Activated CD8-positive, alpha-beta T cell treated with anti-CD3 and anti-CD28 coated beads for 36 hours (primary cell): ENCODE results near the gene NPBWR2. TPM values are rescaled to one million over a fixed set of nuclear protein-coding genes. Genes with fewer than 3 reads are reported as not detected.
"Not testable (repeated sequence)": the region's sequence is repeated elsewhere in the genome, so short reads cannot be mapped to it uniquely, and the experiment has no call there.

Source experiments
- ATAC-seq: fragments of 200-7000 bp; cut with Tn5 transposase; one replicate; pipeline ENCODE4 v1.10.0; 2021; ENCODE audit warnings: mild to moderate bottlenecking, moderate library complexity
- CTCF ChIA-PET: fragments of 350-600 bp; sonication (Branson Sonifier 250); formaldehyde crosslinking; loops from one replicate; lab custom pipeline; 2021; ENCODE audit warnings: antibody characterized with exemption; lab: Charles Lee
- POLR2A ChIA-PET: fragments of 350-600 bp; sonication (Branson Sonifier 250); formaldehyde crosslinking; loops from one replicate; lab custom pipeline; 2021; ENCODE audit warnings: antibody characterized with exemption; lab: Charles Lee
- DNase-seq: peaks from one replicate; pipeline ENCODE4 v3.0.0-alpha.2; 2020
- H3K27ac Mint-ChIP-seq: one replicate; pipeline ENCODE4 v1.8.0; 2021; ENCODE audit warnings: mild to moderate bottlenecking, mixed read lengths
- H3K27me3 Mint-ChIP-seq: one replicate; pipeline ENCODE4 v1.8.0; 2021; ENCODE audit warnings: mixed read lengths
- H3K36me3 Mint-ChIP-seq: one replicate; pipeline ENCODE4 v1.8.0; 2021; ENCODE audit warnings: low read depth, mixed read lengths
- H3K4me1 Mint-ChIP-seq: one replicate; pipeline ENCODE4 v1.8.0; 2021; ENCODE audit warnings: low read depth, mixed read lengths
- H3K4me3 Mint-ChIP-seq: one replicate; pipeline ENCODE4 v1.8.0; 2021; ENCODE audit warnings: mild to moderate bottlenecking, moderate library complexity, mixed read lengths
- H3K9me3 Mint-ChIP-seq: one replicate; pipeline ENCODE4 v1.8.0; 2021; ENCODE audit warnings: mixed read lengths
- CTCF ChIP-seq: fragments of 200-600 bp; IDR thresholded peaks from one replicate; pipeline ENCODE4 v1.8.0; 2022; ENCODE audit warnings: antibody characterized with exemption, mild to moderate bottlenecking
- intact Hi-C: fragments of 100-400 bp; cut with micrococcal nuclease; formaldehyde crosslinking; loops from one replicate; pipeline ENCODE4 v1.10.0; 2022
- total RNA-seq, 2 experiments: library from RNA; stranded (reverse); gene quantifications; one replicate each; pipeline ENCODE4 v1.2.3, GENCODE V29; 2021

NPBWR2 gene
- total RNA-seq, 2 experiments from 2014 or later, result not detected

DNA sequence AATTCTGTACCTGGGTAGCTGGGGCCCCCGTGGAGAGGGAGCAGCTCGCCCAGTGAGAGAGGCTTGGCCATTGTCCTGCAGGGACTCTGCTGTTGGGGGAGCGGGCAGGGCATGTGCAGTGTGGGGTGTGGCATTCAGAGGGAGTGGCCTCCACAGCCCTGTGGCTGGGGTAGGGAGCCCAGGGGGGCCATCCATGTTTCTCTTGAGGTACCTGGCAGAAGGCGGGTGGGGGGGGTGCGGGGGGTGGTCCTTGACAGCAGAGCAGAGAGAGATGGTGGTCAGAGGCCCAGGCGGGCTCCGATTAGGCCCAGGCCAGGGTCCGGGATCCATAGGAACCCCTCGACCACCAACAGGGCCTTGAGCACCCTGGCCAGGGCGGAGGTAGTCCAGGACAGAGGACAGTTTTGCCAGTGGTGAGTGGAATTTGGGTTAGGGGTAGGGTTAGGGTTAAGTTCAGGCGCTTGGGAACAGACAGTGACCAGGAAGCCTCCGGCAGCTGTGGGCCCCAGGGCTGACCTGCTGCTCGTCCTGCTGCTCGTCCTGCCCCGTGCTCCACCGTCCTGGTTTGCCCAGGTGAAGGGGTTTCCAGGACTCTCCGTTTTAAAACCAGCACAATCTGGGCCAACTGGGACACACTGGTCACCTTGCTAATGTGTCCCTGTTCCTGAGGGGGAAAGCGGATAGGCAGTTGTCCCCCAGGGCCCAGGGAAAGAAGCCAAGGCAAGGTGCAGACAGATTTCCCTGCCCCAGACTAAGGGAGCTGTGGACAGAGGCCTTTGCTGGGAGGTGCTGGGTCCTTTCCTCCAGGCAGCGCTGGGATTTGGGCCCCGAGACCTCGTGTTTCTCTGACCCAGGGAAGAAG lies 32.1 kb upstream of the NPBWR2 start:
- Mint-ChIP-seq H3K27me3 (peaks cover 3% of the 10 kb centered on the region), H3K27ac (no peak overlapping the region), H3K4me3 (no peak overlapping the region), H3K4me1 (no peaks in the 10 kb centered on the region), H3K9me3 (no peaks in the 10 kb centered on the region), H3K36me3 (no peaks in the 10 kb centered on the region)
- ATAC-seq (no peak), DNase-seq (no peak)
- intact Hi-C loops, result no loop called here
- ChIA-PET CTCF (interaction anchor here (1.1 kb wide), 1 partner anchor 100 kb away, joined by 3 read pairs; no protein-coding TSS in a partner anchor), POLR2A (no interaction called here)
- no peak for TF ChIP-seq CTCF

- intact Hi-C loops, result no loop called here
- no peak overlapping the region for H3K27ac Mint-ChIP-seq
- H3K9me3 Mint-ChIP-seq, result no peaks in the 10 kb centered on the region
- H3K36me3 Mint-ChIP-seq, result no peaks in the 10 kb centered on the region
- ChIA-PET POLR2A (interaction anchor here (0.6 kb wide), 1 partner anchor 573 kb away, joined by 3 read pairs; no protein-coding TSS in a partner anchor), CTCF (no interaction called here)
- H3K4me3 Mint-ChIP-seq, result no peak overlapping the region
- no peak for TF ChIP-seq CTCF
- H3K27me3 Mint-ChIP-seq, result peaks cover 3% of the 10 kb centered on the region
- no peak for ATAC-seq
- DNase-seq, result no peak
- H3K4me1 Mint-ChIP-seq, result no peaks in the 10 kb centered on the region
These were observed 31.0 kb upstream of the NPBWR2 start for GRCh38 chr20:64138276-64138815.

DNA sequence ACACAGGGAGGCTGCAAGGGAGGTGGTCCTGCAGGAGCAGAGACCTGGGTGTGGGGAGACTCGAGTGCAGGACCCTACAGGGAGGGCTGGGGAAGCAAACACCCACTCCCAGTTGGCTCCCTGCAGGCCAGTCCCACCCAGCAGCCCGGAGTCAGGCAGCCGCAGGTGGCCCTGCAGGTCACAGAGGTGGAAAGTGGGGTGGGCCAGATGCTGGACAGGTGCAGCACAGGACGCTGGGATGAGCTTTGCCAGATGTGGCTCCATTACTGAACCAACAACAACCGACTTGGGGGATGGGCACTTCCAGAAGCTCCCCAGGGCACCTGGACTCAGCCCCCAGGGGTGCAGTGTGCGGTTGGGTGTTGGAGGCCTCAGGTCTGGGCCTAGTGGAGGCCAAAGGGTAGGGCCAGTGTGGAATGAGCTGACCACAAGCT lies 30.2 kb upstream of the NPBWR2 start:
- POLR2A ChIA-PET, result no interaction called here
- Mint-ChIP-seq H3K4me3 (no peak overlapping the region), H3K27me3 (peaks cover 3% of the 10 kb centered on the region), H3K27ac (no peak overlapping the region), H3K36me3 (no peaks in the 10 kb centered on the region), H3K9me3 (no peaks in the 10 kb centered on the region), H3K4me1 (no peaks in the 10 kb centered on the region)
- CTCF ChIA-PET, result no interaction called here
- no peak for TF ChIP-seq CTCF
- DNase-seq, result no peak
- no peak for ATAC-seq
- intact Hi-C loops, result no loop called here

DNA sequence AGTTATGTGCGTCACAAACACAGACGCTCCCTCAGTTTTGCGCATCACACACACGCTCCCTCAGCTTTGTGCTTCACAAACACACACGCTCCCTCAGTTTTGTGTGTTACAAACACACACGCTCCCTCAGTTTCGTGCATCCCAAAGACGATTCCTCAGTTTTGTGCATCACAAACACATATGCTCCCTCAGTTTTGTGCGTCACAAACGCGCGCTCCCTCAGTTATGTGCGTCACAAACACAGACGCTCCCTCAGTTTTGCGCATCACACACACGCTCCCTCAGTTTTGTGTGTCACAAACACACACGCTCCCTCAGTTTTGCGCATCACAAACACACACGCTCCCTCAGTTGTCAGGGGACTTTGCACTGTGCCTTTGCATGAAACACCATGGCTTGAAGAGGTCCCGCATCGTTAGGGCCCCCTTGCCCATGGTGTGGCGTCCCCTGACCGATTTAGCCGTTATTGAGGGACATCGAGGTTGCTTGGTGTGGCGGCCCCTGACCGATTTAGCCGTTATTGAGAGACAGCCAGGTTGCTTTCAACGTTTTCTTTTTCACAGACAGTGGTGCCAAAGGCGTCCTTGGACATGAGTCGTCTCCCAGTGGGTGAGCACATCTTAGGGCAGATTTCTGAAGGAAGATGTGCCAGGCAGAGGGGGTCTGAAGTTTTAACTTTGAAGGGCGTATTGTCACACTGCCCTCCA lies 28.8 kb upstream of the NPBWR2 start:
- intact Hi-C loops, result no loop called here
- ATAC-seq (no peak), DNase-seq (no peak)
- H3K4me3 Mint-ChIP-seq, result no peak overlapping the region
- H3K9me3 Mint-ChIP-seq, result no peaks in the 10 kb centered on the region
- no peak for TF ChIP-seq CTCF
- H3K4me1 Mint-ChIP-seq, result no peaks in the 10 kb centered on the region
- ChIA-PET CTCF (no interaction called here), POLR2A (no interaction called here)
- H3K27ac Mint-ChIP-seq, result no peak overlapping the region
- H3K36me3 Mint-ChIP-seq, result no peaks in the 10 kb centered on the region
- H3K27me3 Mint-ChIP-seq, result peaks cover 3% of the 10 kb centered on the region

DNA sequence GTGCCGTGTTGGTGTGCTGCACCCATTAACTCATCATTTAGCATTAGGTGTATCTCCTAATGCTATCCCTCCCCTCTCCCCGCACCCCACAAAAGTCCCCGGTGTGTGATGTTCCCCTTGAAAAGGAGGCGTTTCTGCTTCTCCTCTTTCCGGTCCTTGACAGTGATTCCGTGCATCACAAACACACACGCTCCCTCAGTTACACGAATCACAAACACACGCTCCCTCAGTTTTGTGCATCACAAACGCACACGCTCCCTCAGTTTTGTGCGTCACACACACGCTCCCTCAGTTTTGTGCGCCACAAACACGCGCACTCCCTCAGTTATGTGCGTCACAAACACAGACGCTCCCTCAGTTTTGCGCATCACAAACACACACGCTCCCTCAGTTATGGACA lies 27.4 kb upstream of the NPBWR2 start:
- CTCF ChIA-PET, H3K36me3 Mint-ChIP-seq: not testable (repeated sequence)

More for the DNA sequence above, 27.4 kb upstream of the NPBWR2 start:
- H3K4me3 Mint-ChIP-seq, H3K27me3 Mint-ChIP-seq, H3K4me1 Mint-ChIP-seq, H3K27ac Mint-ChIP-seq, H3K9me3 Mint-ChIP-seq, DNase-seq, ATAC-seq, POLR2A ChIA-PET, intact Hi-C loops: not testable (repeated sequence)
